ENCODE measurements around the gene FHIT.
"Not testable (repeated sequence)": the region's sequence is repeated elsewhere in the genome, so short reads cannot be mapped to it uniquely, and the experiment has no call there.

The FHIT gene

GRCh38 chr3:60555686-60556354, 695.4 kb downstream of the FHIT start:
- DNase-seq (ENCODE audit: low read depth, low spot score): peak; percentile 44

GRCh38 chr3:60553144-60553543, 698.1 kb downstream of the FHIT start:
- no peak overlapping the region for H3K27ac ChIP-seq
- no peak for DNase-seq (ENCODE audit: low read depth, low spot score)

More at GRCh38 chr3:60555686-60556354, 695.4 kb downstream of the FHIT start:
- H3K27ac ChIP-seq: no peak overlapping the region

GRCh38 chr3:60552581-60552980, 698.7 kb downstream of the FHIT start:
- DNase-seq (ENCODE audit: low read depth, low spot score): no peak

GRCh38 chr3:60551455-60552209, 699.6 kb downstream of the FHIT start:
- H3K27ac ChIP-seq: no peak overlapping the region
- no peak for DNase-seq (ENCODE audit: low read depth, low spot score)

More at GRCh38 chr3:60552581-60552980, 698.7 kb downstream of the FHIT start:
- no peak overlapping the region for H3K27ac ChIP-seq

GRCh38 chr3:60549863-60550262, 701.4 kb downstream of the FHIT start:
- no peak overlapping the region for H3K27ac ChIP-seq

GRCh38 chr3:60542995-60543394, 708.3 kb downstream of the FHIT start:
- no peak for DNase-seq (ENCODE audit: low read depth, low spot score)

More at GRCh38 chr3:60549863-60550262, 701.4 kb downstream of the FHIT start:
- no peak for DNase-seq (ENCODE audit: low read depth, low spot score)

GRCh38 chr3:60539394-60539793, 711.9 kb downstream of the FHIT start:
- DNase-seq (ENCODE audit: low read depth, low spot score); H3K27ac ChIP-seq: not testable (repeated sequence)

More at GRCh38 chr3:60542995-60543394, 708.3 kb downstream of the FHIT start:
- no peak overlapping the region for H3K27ac ChIP-seq

GRCh38 chr3:60536420-60536819, 714.8 kb downstream of the FHIT start:
- H3K27ac ChIP-seq: no peak overlapping the region
- no peak for DNase-seq (ENCODE audit: low read depth, low spot score)

- no peak for DNase-seq (ENCODE audit: low read depth, low spot score)
- H3K27ac ChIP-seq: no peak overlapping the region
Measured at GRCh38 chr3:60531759-60532158, 719.5 kb downstream of the FHIT start.

GRCh38 chr3:60528651-60529050, 722.6 kb downstream of the FHIT start:
- no peak for DNase-seq (ENCODE audit: low read depth, low spot score)
- H3K27ac ChIP-seq: no peak overlapping the region

GRCh38 chr3:60523536-60523935, 727.7 kb downstream of the FHIT start:
- no peak for DNase-seq (ENCODE audit: low read depth, low spot score)
- no peak overlapping the region for H3K27ac ChIP-seq

GRCh38 chr3:60517134-60517533, 734.1 kb downstream of the FHIT start:
- no peak overlapping the region for H3K27ac ChIP-seq
- no peak for DNase-seq (ENCODE audit: low read depth, low spot score)

- DNase-seq (ENCODE audit: low read depth, low spot score): no peak
- no peak overlapping the region for H3K27ac ChIP-seq
Measured at GRCh38 chr3:60514866-60515265, 736.4 kb downstream of the FHIT start.

- no peak for DNase-seq (ENCODE audit: low read depth, low spot score)
- no peak overlapping the region for H3K27ac ChIP-seq
Measured at GRCh38 chr3:60514085-60514649, 737.1 kb downstream of the FHIT start.

- DNase-seq (ENCODE audit: low read depth, low spot score): no peak
- H3K27ac ChIP-seq: no peak overlapping the region
Measured at GRCh38 chr3:60513241-60513640, 738.0 kb downstream of the FHIT start.

- no peak for DNase-seq (ENCODE audit: low read depth, low spot score)
- no peak overlapping the region for H3K27ac ChIP-seq
Measured at GRCh38 chr3:60512506-60512905, 738.7 kb downstream of the FHIT start.

GRCh38 chr3:60509471-60509870, 741.8 kb downstream of the FHIT start:
- H3K27ac ChIP-seq: no peak overlapping the region

GRCh38 chr3:60504827-60505457, 746.3 kb downstream of the FHIT start:
- DNase-seq (ENCODE audit: low read depth, low spot score): no peak
- H3K27ac ChIP-seq: no peak overlapping the region

More at GRCh38 chr3:60509471-60509870, 741.8 kb downstream of the FHIT start:
- no peak for DNase-seq (ENCODE audit: low read depth, low spot score)

- DNase-seq (ENCODE audit: low read depth, low spot score): no peak
- no peak overlapping the region for H3K27ac ChIP-seq
Measured at GRCh38 chr3:60501314-60501713, 749.9 kb downstream of the FHIT start.

- H3K27ac ChIP-seq: no peak overlapping the region
- no peak for DNase-seq (ENCODE audit: low read depth, low spot score)
Measured at GRCh38 chr3:60497902-60498301, 753.4 kb downstream of the FHIT start.

- no peak overlapping the region for H3K27ac ChIP-seq
- no peak for DNase-seq (ENCODE audit: low read depth, low spot score)
Measured at GRCh38 chr3:60490992-60491391, 760.3 kb downstream of the FHIT start.

Measured in epithelial cell of prostate (primary cell).